Esophagus muscularis mucosa (tissue), 4 donors: Measurements from ENCODE around the gene CACNA2D3. TPM values are rescaled to one million over a fixed set of nuclear protein-coding genes. Genes with fewer than 3 reads are reported as not detected.

Experiments
- DNase-seq: peaks from one replicate; pipeline ENCODE4 v3.0.0-alpha.2; 2017; ENCODE audit errors: extremely low spot score
- H3K27ac ChIP-seq, 4 donors: fragments of 200-600 bp; sonication (generic); replicated peaks in 1 of 4; 1 replicate in 3 of 4; 2 replicates in 1 of 4; pipeline ENCODE4 v1.5.1; 2016 to 2019; ENCODE audit warnings: mild to moderate bottlenecking in 1 of 4
- H3K27me3 ChIP-seq, 4 donors: fragments of 200-600 bp; sonication (generic); one replicate each; pipeline versions ENCODE4 v1.5.1 to v1.6.0; 2016 to 2019
- H3K36me3 ChIP-seq, 4 donors: fragments of 200-600 bp; sonication (generic); one replicate each; pipeline ENCODE4 v1.5.1; 2016 to 2019
- H3K4me1 ChIP-seq, 4 donors: fragments of 200-600 bp; sonication (generic); one replicate each; pipeline ENCODE4 v1.5.1; 2016 to 2019
- H3K4me3 ChIP-seq, 4 donors: fragments of 200-600 bp; sonication (generic); 1 replicate in 2 of 4; 2 replicates in 2 of 4; pipeline ENCODE4 v1.5.1; 2016 to 2019; ENCODE audit warnings: mild to moderate bottlenecking in 4 of 4, moderate library complexity in 1 of 4
- H3K9me3 ChIP-seq, 4 donors: fragments of 200-600 bp; sonication (generic); 1 replicate in 3 of 4; 2 replicates in 1 of 4; pipeline ENCODE4 v1.5.1; 2016 to 2019
- EP300 ChIP-seq: sonication (generic); formaldehyde crosslinking; IDR thresholded peaks from one replicate; pipeline ENCODE4 v1.6.1; 2017; ENCODE audit warnings: antibody characterized with exemption
- POLR2A ChIP-seq: fragments of 450-650 bp; IDR thresholded peaks from one replicate; pipeline ENCODE4 v1.6.1; 2017; ENCODE audit warnings: antibody characterized with exemption, moderate library complexity, mild to moderate bottlenecking, low read depth
- POLR2AphosphoS5 ChIP-seq, 2 donors: sonication (generic); formaldehyde crosslinking; IDR thresholded peaks; one replicate each; pipeline ENCODE4 v1.6.1; 2017; ENCODE audit warnings: antibody characterized with exemption in 2 of 2
- WGBS: methylation state at CpG from one replicate; pipeline ENCODE4 v1.1.5; 2018; 5-methylcytosine and 5-hydroxymethylcytosine counted together
- intact Hi-C: fragments of 100-400 bp; cut with DNase I; formaldehyde crosslinking; loops from one replicate; pipeline ENCODE4 v1.15.1; 2023
- total RNA-seq, 4 donors: library from RNA; depleted of rRNA; stranded (reverse); fragments of >200 nt; gene quantifications; one replicate each; pipeline versions ENCODE4 v1.1.0 to v1.2.1, GENCODE V29; 2016
- TF ChIP-seq, protein P1 (sequence below), 3 experiments: fragments of 200-600 bp in 2 of 3; fragments of 450-650 bp in 1 of 3; sonication (generic) in 2 of 3; IDR thresholded peaks; one replicate each; pipeline ENCODE4 v1.5.1; 2017 to 2019; ENCODE audit warnings: antibody characterized with exemption in 3 of 3, mild to moderate bottlenecking in 2 of 3, moderate library complexity in 1 of 3

CACNA2D3 gene
- total RNA-seq, 4 donors from 2014 or later: 2.5 to 6.3 (median 3.9) TPM

DNA sequence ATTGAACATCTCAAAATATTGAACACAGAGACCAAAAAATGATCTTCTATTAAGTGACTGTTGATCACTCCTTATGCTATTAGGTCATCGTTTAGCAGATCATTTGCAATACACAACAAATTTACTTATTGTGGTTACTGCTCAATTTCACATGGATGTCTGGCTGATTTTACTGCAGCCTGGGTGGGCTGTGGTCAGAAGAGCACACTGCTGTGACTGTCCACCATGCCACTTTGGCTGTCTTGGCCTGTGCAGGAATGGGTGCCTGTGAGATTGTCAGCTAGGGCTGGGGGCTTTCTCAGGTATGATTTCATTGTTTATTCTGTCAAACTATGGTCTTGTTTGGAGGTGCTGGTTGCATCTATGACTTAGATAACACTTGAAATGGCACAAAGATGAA, 885.6 kb downstream of the CACNA2D3 start:
- 84% methylated on average over 1 of the region's 1 CpG for WGBS
- TF ChIP-seq EP300: no peak
- no peak for TF ChIP-seq POLR2A
- TF ChIP-seq, protein P1, sequence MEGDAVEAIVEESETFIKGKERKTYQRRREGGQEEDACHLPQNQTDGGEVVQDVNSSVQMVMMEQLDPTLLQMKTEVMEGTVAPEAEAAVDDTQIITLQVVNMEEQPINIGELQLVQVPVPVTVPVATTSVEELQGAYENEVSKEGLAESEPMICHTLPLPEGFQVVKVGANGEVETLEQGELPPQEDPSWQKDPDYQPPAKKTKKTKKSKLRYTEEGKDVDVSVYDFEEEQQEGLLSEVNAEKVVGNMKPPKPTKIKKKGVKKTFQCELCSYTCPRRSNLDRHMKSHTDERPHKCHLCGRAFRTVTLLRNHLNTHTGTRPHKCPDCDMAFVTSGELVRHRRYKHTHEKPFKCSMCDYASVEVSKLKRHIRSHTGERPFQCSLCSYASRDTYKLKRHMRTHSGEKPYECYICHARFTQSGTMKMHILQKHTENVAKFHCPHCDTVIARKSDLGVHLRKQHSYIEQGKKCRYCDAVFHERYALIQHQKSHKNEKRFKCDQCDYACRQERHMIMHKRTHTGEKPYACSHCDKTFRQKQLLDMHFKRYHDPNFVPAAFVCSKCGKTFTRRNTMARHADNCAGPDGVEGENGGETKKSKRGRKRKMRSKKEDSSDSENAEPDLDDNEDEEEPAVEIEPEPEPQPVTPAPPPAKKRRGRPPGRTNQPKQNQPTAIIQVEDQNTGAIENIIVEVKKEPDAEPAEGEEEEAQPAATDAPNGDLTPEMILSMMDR (IDR thresholded peaks at IDR 0.05): no peak
- no peak for TF ChIP-seq POLR2AphosphoS5 (IDR thresholded peaks at IDR 0.05)
- Histone ChIP-seq H3K27me3 (no peaks in the 10 kb centered on the region), H3K9me3 (no peaks in the 10 kb centered on the region), H3K36me3 (no peaks in the 10 kb centered on the region), H3K27ac (no peak overlapping the region), H3K4me1 (no peaks in the 10 kb centered on the region), H3K4me3 (no peak overlapping the region)
- no peak for DNase-seq
- intact Hi-C loops: no loop called here

DNA sequence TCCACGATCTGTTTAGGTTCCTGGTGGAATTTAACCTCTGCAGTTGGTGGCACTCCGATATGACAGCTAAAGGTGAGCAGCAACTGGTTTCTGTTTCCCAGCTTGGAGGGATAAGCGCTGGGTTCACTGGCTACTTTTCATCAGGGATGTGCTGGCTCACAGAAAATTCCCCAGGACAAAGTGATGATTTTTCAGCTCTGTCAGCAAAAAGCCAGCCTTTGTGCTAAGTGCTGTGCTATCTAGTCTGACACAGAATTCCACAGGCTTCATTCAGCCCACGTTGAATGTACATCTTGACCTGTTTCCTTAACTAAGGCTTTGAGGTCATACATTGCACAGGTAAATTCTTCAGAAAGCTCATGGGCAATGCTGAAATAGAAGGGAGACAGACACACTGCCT, 887.0 kb downstream of the CACNA2D3 start:
- no peaks in the 10 kb centered on the region for H3K27me3 ChIP-seq
- no peaks in the 10 kb centered on the region for H3K36me3 ChIP-seq
- no peaks in the 10 kb centered on the region for H3K4me1 ChIP-seq
- intact Hi-C loops: no loop called here
- H3K4me3 ChIP-seq: no peak overlapping the region
- TF ChIP-seq POLR2A: no peak
- TF ChIP-seq POLR2AphosphoS5 (IDR thresholded peaks at IDR 0.05): no peak
- TF ChIP-seq, protein P1 (IDR thresholded peaks at IDR 0.05): no peak
- TF ChIP-seq EP300: no peak
- WGBS: 77% methylated on average over 4 of the region's 4 CpGs
- no peaks in the 10 kb centered on the region for H3K9me3 ChIP-seq
- H3K27ac ChIP-seq: no peak overlapping the region
- no peak for DNase-seq

DNA sequence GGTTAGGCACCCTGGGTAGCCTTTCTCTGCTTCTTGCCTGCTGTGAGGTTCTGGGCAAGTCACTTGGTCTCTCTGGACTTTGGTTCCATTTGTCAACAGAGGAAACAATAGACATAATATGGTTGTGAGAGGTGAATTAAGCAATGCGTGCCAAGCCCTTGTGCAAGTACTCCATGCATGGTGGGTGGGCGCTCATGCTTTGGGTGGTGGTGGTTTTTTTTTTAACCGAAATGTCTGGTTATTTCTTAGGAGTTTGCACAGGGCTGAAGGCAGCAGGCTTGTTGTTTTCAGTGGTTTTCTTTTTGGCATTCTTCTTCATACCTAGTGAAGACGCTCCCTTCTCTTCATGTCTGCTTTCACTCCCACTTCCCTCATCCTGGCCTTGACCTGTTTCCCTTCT, 889.7 kb downstream of the CACNA2D3 start:
- TF ChIP-seq EP300: no peak
- TF ChIP-seq POLR2A: no peak
- no peak for TF ChIP-seq POLR2AphosphoS5 (IDR thresholded peaks at IDR 0.05)
- TF ChIP-seq, protein P1 (IDR thresholded peaks at IDR 0.05): no peak

DNA sequence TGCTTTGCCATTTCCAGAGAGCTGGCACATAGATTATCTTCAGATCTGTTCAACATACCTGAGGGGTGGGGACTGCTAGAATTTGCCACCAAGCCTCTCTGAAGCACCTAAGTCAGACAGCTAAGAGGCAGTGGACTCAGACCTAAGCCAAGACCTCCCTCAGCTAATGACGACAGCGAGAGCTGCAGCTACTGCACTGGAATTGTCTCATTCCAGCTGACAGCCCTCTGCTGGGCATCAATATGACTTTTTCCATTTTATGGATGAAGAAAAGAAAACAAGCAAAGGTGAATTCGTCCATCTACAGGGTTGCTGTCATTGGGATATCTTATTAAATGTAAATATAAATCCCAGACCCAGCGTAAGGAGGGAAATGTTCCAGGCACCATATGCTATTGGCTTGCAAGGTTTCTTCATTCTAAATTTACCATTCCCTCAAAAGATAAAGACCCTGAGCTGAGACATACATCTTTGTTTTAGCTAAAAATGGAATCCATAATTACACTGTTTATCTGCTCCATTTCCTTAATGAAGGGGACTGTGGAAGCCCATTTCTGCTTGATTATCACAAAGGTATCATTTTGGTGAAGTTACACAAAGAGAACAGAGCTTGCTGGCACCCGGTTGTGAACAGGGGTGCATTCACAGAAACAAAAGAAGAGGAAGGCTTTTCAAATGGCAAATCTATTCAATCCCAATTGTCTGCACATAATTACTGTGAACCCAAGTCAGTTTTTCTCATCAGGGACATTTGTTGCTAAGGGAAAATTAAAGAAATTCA, 891.0 kb downstream of the CACNA2D3 start:
- H3K27me3 ChIP-seq: no peaks in the 10 kb centered on the region
- H3K4me3 ChIP-seq: no peak overlapping the region
- 63% methylated on average over 5 of the region's 5 CpGs for WGBS
- intact Hi-C loops: no loop called here
- TF ChIP-seq, protein P1 (IDR thresholded peaks at IDR 0.05): peak in 1 of 3 experiments; percentile 20
- TF ChIP-seq EP300: no peak
- H3K27ac ChIP-seq: no peak overlapping the region
- no peaks in the 10 kb centered on the region for H3K9me3 ChIP-seq
- H3K36me3 ChIP-seq: no peaks in the 10 kb centered on the region
- H3K4me1 ChIP-seq: no peaks in the 10 kb centered on the region
- no peak for DNase-seq

More for the DNA sequence above, 889.7 kb downstream of the CACNA2D3 start:
- no peak overlapping the region for H3K4me3 ChIP-seq
- no peaks in the 10 kb centered on the region for H3K9me3 ChIP-seq
- 85% methylated on average over 4 of the region's 4 CpGs for WGBS
- H3K27me3 ChIP-seq: no peaks in the 10 kb centered on the region
- no peak for DNase-seq
- no peak overlapping the region for H3K27ac ChIP-seq
- no peaks in the 10 kb centered on the region for H3K4me1 ChIP-seq
- intact Hi-C loops: no loop called here
- H3K36me3 ChIP-seq: no peaks in the 10 kb centered on the region

DNA sequence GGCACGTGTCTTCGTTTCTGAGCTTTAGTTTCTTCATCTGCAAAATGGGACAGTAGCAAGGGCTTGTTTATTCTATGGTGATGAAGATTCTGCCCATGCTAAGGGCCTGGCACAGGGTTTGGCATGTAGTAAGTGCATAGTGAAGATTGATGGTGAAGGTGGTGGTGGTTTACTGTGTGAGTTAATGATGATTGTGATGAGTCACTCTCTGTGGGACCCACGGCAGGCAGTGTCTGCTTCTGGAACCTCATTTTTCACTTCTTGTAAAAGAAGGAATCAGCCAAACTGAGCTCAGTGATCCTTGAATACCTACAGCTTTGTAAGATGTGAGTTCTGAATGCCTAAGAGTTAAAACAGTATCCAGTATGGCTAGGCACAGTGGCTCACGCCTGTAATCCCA, 891.7 kb downstream of the CACNA2D3 start:
- WGBS: 70% methylated on average over 3 of the region's 4 CpGs
- no peak for DNase-seq
- Histone ChIP-seq H3K9me3 (no peaks in the 10 kb centered on the region), H3K4me3 (no peak overlapping the region), H3K27ac (no peak overlapping the region), H3K4me1 (no peaks in the 10 kb centered on the region), H3K27me3 (no peaks in the 10 kb centered on the region), H3K36me3 (no peaks in the 10 kb centered on the region)
- intact Hi-C loops: no loop called here
- TF ChIP-seq POLR2AphosphoS5 (IDR thresholded peaks at IDR 0.05): no peak
- TF ChIP-seq, protein P1 (IDR thresholded peaks at IDR 0.05): no peak
- no peak for TF ChIP-seq POLR2A
- TF ChIP-seq EP300: no peak
